Measurements from ENCODE around the gene GAL3ST2. TPM values are rescaled to one million over a fixed set of nuclear protein-coding genes. Genes with fewer than 3 reads are reported as not detected.
"Not testable (repeated sequence)": the region's sequence is repeated elsewhere in the genome, so short reads cannot be mapped to it uniquely, and the experiment has no call there.

The GAL3ST2 gene
- not detected in 2 replicates for total RNA-seq (2014; rRNA removed; shearing (Covaris generic))

DNA sequence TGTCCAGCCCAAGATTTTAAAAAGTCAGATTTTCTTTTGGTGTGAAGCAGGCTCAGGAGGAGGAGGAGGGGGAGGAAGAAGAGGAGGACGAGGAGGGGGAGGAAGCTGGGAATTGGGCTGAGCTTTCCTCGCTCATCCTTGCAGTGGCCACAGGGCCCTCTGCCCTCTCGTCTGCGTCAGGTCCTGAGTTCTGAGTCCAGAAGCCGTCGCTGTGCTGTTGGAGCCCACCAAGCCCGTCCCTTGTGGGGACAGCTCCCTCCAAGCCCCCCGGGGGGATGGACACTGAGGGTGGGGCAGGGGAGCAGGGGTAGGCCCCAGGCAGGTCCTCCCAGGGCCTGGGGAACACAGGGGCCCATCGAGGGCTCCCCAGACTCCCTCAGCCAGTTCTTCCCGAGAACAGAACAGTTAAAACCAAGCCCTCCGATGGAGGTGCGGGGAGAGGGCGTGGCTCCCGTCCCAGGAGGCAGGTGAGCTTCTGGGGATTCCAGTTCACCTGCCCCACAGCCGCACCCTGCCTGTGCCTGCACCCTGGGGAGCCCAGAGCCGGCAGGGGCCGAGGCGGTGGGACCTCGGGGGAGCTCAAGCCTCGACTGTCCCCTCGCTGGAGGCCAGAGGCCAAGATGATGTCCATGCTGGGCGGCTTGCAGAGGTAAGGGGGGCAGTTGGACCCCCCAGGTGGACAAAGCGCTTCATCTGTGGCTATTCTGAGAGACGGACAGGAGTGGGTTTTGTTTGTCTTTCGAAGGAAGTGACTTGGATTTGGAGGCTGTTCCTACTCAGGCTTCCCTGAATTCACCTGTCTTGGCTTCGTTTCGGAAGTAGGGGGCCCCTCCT is at the start of gene GAL3ST2:
Gene GAL3ST2 (plus strand): TSS at position 487 of the 834 bp plus-strand sequence. CDS start 134 bp downstream, at position 621.
- H3K27me3 ChIP-seq: peaks cover 26% of the 10 kb centered on the region
- peaks cover 7% of the 10 kb centered on the region; the same call in 1 of the 2 replicates for H3K9me3 ChIP-seq (replicated peaks)
- peaks cover 8% of the 10 kb centered on the region; the same call in 1 of the 2 replicates for H3K4me1 ChIP-seq
- no peak within 1 kb of the TSS for H3K27ac ChIP-seq
- DNase-seq: no peak
- H3K4me3 ChIP-seq: no peak within 1 kb of the TSS
- no peaks in the 10 kb centered on the region for H3K36me3 ChIP-seq

GRCh38 chr2:241728000-241728399 is 48.6 kb upstream of the GAL3ST2 start:
- Histone ChIP-seq H3K4me1 (no peaks in the 10 kb centered on the region), H3K27me3 (no peaks in the 10 kb centered on the region), H3K27ac (no peak overlapping the region), H3K4me3 (no peak overlapping the region), H3K36me3 (peaks cover 16% of the 10 kb centered on the region), H3K9me3 (replicated peaks) (no peaks in the 10 kb centered on the region)
- no peak for DNase-seq

DNA sequence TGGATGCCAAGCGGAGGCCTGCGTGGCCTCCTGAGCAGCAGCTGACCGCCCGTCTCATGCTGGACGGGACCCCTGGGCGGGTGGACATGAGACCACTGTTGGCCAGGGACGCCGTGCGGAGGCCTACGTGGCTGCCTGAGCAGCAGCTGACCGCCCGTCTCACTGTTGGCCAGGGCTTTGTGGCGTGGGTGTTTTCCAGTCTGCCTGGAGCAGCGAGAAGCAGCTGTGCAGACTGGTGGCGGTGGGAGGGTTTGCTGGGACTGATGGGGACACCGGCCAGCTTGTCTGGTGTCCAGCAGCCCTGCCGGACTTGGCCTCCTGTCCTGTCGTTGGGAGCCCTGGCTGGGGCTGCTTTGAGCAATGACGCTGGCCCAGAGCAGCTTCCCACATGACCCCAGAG is 48.0 kb upstream of the GAL3ST2 start:
- no peak for DNase-seq
- no peaks in the 10 kb centered on the region for H3K27me3 ChIP-seq
- no peaks in the 10 kb centered on the region for H3K4me1 ChIP-seq
- peaks cover 10% of the 10 kb centered on the region for H3K36me3 ChIP-seq
- H3K4me3 ChIP-seq: no peak overlapping the region
- H3K9me3 ChIP-seq (replicated peaks): no peaks in the 10 kb centered on the region
- H3K27ac ChIP-seq: no peak overlapping the region

DNA sequence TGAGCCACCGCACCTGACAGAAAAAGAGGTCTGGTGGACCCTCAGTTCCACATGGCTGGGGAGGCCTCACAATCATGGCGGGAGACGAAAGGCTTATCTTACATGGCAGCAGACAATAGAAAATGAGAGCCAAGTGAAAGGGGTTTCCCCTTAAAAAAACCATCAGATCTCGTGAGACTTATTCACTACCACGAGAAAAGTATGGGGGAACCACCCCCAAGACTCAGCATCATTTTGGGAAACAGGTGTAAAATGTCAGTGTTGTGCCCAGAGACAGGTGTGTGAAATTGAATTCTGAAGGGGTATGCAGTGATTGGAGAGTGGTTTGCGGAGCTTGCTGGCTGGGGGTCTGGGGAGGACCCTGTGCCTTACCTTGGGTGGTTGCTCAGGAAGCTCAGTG is 46.8 kb upstream of the GAL3ST2 start:
- no peaks in the 10 kb centered on the region; the same call in 1 of the 2 replicates for H3K36me3 ChIP-seq
- no peaks in the 10 kb centered on the region for H3K9me3 ChIP-seq (replicated peaks)

GRCh38 chr2:241730671-241731293 is 45.8 kb upstream of the GAL3ST2 start:
- Histone ChIP-seq H3K9me3 (replicated peaks) (no peaks in the 10 kb centered on the region), H3K27ac (no peak overlapping the region), H3K36me3 (no peaks in the 10 kb centered on the region; the same call in 1 of the 2 replicates), H3K4me1 (no peaks in the 10 kb centered on the region), H3K27me3 (no peaks in the 10 kb centered on the region), H3K4me3 (no peak overlapping the region)
- no peak for DNase-seq

More for the DNA sequence above, 46.8 kb upstream of the GAL3ST2 start:
- Histone ChIP-seq H3K27ac (no peak overlapping the region), H3K4me3 (no peak overlapping the region), H3K27me3 (no peaks in the 10 kb centered on the region), H3K4me1 (no peaks in the 10 kb centered on the region)
- DNase-seq: no peak

DNA sequence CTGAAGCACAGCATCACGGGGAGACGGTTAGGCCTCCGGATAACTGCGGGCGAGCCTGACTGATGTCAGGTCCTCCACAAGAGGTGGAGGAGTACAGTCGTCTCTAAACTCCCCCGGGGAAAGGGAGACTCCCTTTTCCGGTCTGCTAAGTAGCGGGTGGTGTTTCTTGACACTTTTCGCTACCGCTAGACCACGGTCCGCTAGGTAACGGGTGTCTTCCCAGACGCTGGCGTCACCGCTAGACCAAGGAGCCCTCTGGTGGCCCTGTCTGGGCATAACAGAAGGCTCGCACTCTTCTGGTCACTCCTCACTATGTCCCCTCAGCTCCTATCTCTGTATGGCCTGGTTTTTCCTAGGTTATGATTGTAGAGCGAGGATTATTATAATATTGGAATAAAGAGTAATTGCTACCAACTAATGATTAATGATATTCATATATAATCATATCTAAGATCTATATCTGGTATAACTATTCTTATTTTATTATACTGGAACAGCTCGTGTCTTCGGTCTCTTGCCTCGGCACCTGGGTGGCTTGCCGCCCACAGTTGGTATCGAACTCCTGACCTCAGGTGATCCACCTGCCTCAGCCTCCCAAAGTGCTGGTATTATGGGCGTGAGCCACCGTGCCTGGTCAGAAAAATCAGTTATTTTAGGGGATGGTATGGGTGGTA is 44.0 kb upstream of the GAL3ST2 start:
- not testable (repeated sequence) for H3K9me3 ChIP-seq (replicated peaks); H3K27ac ChIP-seq; H3K27me3 ChIP-seq; H3K36me3 ChIP-seq; H3K4me1 ChIP-seq; H3K4me3 ChIP-seq
- DNase-seq: peak; percentile 41 to 54

- no peaks in the 10 kb centered on the region for H3K4me1 ChIP-seq
- no peaks in the 10 kb centered on the region for H3K9me3 ChIP-seq (replicated peaks)
- no peak overlapping the region for H3K27ac ChIP-seq
- no peaks in the 10 kb centered on the region for H3K27me3 ChIP-seq
- no peak for DNase-seq
- no peaks in the 10 kb centered on the region for H3K36me3 ChIP-seq
- peak overlapping the region; percentile 93 for H3K4me3 ChIP-seq
Measured at GRCh38 chr2:241733391-241734207, 43.0 kb upstream of the GAL3ST2 start.

- no peaks in the 10 kb centered on the region for H3K9me3 ChIP-seq (replicated peaks)
- H3K27me3 ChIP-seq: no peaks in the 10 kb centered on the region
- H3K36me3 ChIP-seq: no peaks in the 10 kb centered on the region
- DNase-seq: no peak
- no peaks in the 10 kb centered on the region for H3K4me1 ChIP-seq
- H3K4me3 ChIP-seq: peak overlapping the region; percentile 93
- H3K27ac ChIP-seq: no peak overlapping the region
Measured at GRCh38 chr2:241734208-241734466, 42.5 kb upstream of the GAL3ST2 start.

DNA sequence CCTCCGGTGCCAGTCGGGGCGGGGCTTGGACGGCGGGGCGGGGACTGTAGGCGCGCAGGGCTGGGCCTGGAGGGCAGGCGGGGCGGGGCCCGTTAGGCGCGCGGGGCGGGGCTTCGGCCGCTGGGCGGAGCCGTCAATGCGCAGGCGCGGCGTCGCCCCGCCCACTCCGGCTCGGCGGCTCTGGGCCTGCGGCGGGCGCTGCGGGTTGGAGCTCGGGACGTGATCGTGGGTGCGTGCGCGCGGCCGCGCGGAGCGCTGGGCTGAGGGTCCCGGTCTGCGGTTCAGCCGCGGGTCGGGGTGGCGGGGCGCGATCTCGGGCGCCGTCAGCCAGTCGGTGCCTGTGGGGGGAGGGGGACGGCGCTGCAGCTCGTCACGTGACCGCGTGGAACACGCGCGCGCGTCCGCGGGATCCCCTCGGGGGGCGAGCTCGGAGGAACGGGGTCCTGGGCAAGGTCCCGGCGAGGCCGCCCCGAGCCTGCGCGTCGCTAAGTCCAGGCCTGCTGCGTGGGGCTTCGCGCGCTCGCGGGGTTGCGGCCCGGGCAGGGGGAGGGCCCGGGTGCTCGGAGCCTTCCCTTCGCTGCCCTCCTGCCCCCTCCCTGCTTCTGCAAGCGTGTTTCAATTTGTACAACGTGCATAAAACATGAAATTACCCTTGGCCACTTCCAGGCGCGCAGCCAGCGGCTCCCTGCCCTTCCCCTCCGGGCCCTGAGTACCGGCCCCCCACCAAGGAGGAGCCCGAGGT is 42.0 kb upstream of the GAL3ST2 start, which contains the start of gene D2HGDH:
Gene D2HGDH (plus strand): TSS at position 164 of the 742 bp plus-strand sequence. CDS start 595 bp downstream, outside the sequence.
- H3K27me3 ChIP-seq: no peaks in the 10 kb centered on the region
- peak; percentile 89 to 94 for DNase-seq
- no peaks in the 10 kb centered on the region for H3K4me1 ChIP-seq
- peak within 1 kb of the TSS; percentile 93 for H3K4me3 ChIP-seq
- no peaks in the 10 kb centered on the region for H3K9me3 ChIP-seq (replicated peaks)
- H3K36me3 ChIP-seq: no peaks in the 10 kb centered on the region
- H3K27ac ChIP-seq: peak within 1 kb of the TSS; percentile 54

GRCh38 chr2:241736111-241736510 is 40.5 kb upstream of the GAL3ST2 start:
- Histone ChIP-seq H3K4me1 (no peaks in the 10 kb centered on the region), H3K36me3 (no peaks in the 10 kb centered on the region), H3K9me3 (replicated peaks) (no peaks in the 10 kb centered on the region), H3K27ac (no peak overlapping the region), H3K27me3 (no peaks in the 10 kb centered on the region), H3K4me3 (no peak overlapping the region)
- no peak for DNase-seq

- H3K4me3 ChIP-seq: no peak overlapping the region
- no peak for DNase-seq
- no peaks in the 10 kb centered on the region for H3K4me1 ChIP-seq
- no peaks in the 10 kb centered on the region for H3K36me3 ChIP-seq
- H3K27ac ChIP-seq: no peak overlapping the region
- no peaks in the 10 kb centered on the region for H3K9me3 ChIP-seq (replicated peaks)
- H3K27me3 ChIP-seq: no peaks in the 10 kb centered on the region
Measured at GRCh38 chr2:241738040-241738686, 38.5 kb upstream of the GAL3ST2 start.

DNA sequence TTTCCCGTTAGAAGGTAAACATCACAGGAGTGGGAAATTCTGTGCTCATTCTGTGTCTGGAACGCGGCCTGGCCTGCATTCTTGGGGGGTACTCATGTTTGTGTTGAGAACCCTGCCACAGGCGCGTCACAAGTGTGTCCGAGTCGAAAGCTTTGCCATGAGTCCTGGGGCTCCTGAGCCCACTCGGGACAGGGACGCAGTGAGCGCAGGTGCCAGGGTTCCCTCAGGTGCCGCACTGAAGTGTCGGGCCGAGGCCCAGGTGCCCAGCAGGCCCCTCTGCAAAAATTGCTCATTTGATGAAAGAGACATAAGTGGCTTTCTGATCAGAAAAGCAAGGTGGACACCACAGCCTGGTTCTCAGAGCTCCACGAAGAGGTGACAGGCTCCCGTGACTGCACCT is 37.4 kb upstream of the GAL3ST2 start:
- H3K27ac ChIP-seq: no peak overlapping the region
- H3K9me3 ChIP-seq (replicated peaks): no peaks in the 10 kb centered on the region
- H3K4me3 ChIP-seq: no peak overlapping the region
- H3K36me3 ChIP-seq: no peaks in the 10 kb centered on the region
- H3K27me3 ChIP-seq: no peaks in the 10 kb centered on the region
- H3K4me1 ChIP-seq: no peaks in the 10 kb centered on the region
- DNase-seq: no peak

- no peaks in the 10 kb centered on the region for H3K9me3 ChIP-seq (replicated peaks)
- no peak overlapping the region for H3K27ac ChIP-seq
- H3K4me3 ChIP-seq: no peak overlapping the region
- H3K36me3 ChIP-seq: no peaks in the 10 kb centered on the region
- DNase-seq: no peak
- H3K4me1 ChIP-seq: no peaks in the 10 kb centered on the region
- no peaks in the 10 kb centered on the region for H3K27me3 ChIP-seq
Measured at GRCh38 chr2:241739651-241740050, 37.0 kb upstream of the GAL3ST2 start.

Measured in SJCRH30 (cell line).